GM20000 (cell line): ENCODE data around the gene PHOSPHO1.

Source experiments
- DNase-seq: peaks from one replicate; pipeline ENCODE4 v3.0.0; 2012; ENCODE audit warnings: low spot score
- CTCF ChIP-seq: IDR thresholded peaks from 2 replicates; pipeline ENCODE4 v1.5.1; 2012; ENCODE audit warnings: mild to moderate bottlenecking, control low read depth; ENCODE audit errors: extremely low read depth, missing control alignments

PHOSPHO1 gene

GRCh38 chr17:49241040-49241439, 10.5 kb upstream of the PHOSPHO1 start:
- TF ChIP-seq CTCF, result no peak
- DNase-seq, result no peak

- no peak for TF ChIP-seq CTCF
- DNase-seq, result no peak
Measured at GRCh38 chr17:49240619-49241018, 10.0 kb upstream of the PHOSPHO1 start.

GRCh38 chr17:49239963-49240362, 9.4 kb upstream of the PHOSPHO1 start:
- no peak for DNase-seq
- TF ChIP-seq CTCF, result no peak

- DNase-seq, result no peak
Measured at GRCh38 chr17:49235896-49236295, 5.3 kb upstream of the PHOSPHO1 start.

GRCh38 chr17:49234509-49235080, 4.0 kb upstream of the PHOSPHO1 start:
- no peak for DNase-seq
- no peak for TF ChIP-seq CTCF

More at GRCh38 chr17:49235896-49236295, 5.3 kb upstream of the PHOSPHO1 start:
- no peak for TF ChIP-seq CTCF

GRCh38 chr17:49231563-49231894, 942 bp upstream of the PHOSPHO1 start:
- DNase-seq, result no peak
- no peak for TF ChIP-seq CTCF

GRCh38 chr17:49229805-49230600, 584 bp downstream of the PHOSPHO1 start:
- DNase-seq, result peak; percentile 26
- no peak for TF ChIP-seq CTCF
